Heart left ventricle (tissue), 13 donors: ENCODE data around the gene RPS3A.

Source experiments
- CTCF ChIP-seq, 12 donors: fragments of 200-600 bp; sonication (generic) in 4 of 12; IDR thresholded peaks; one replicate each; pipeline versions ENCODE4 v1.5.0 to v1.8.0; 2018 to 2022; ENCODE audit warnings: antibody characterized with exemption in 12 of 12, mild to moderate bottlenecking in 5 of 12
- POLR2A ChIP-seq, 2 donors: fragments of 450-650 bp; IDR thresholded peaks; one replicate each; pipeline ENCODE4 v1.6.1; 2017; ENCODE audit warnings: antibody characterized with exemption in 2 of 2, mild to moderate bottlenecking in 2 of 2, moderate library complexity in 2 of 2
- donor health status: ischemic (EF 13 %, LVEDD 7.1; RV severe dilation, severe dysfunction).
- donor health status: DM: no; HTN: yes; CAD: no.
- donor health status: DM: no; HTN: no; CAD: no.
- donor health status: ischemic (EF 25% LVEDD 6.9; RV normal size, moderate dysfunction).
- donor health status: ischemic (EF 25% LVEDD 5.7; RV mildly dilated, moderate dysfunction).
- donor health status: ischemic (EF 35%, LVEDD 5.7; RV mildly dilated, moderate dysfunction).
- donor health status: nonischemic (EF 11% LVEDD 7.7; RV severe dilation, severe dysfunction).
- donor health status: DM: yes; HTN: yes; CAD: no.
- donor health status: PGD.
- donor health status: ischemic (EF 29% LVEDD 5.4; RV normal size, mild dysfunction).
- donor health status: nonischemic (EF 23%, LVEDD 6.1; RV moderate dilation, normal function).

GRCh38 chr4:151074416-151074916 lies 25.0 kb upstream of the RPS3A start:
- TF ChIP-seq CTCF (IDR thresholded peaks at IDR 0.05) (no peak), POLR2A (IDR thresholded peaks at IDR 0.05) (no peak)
